SU-DHL-6 (cell line): ENCODE data around the gene P3H2.

Experiments
- H2AFZ ChIP-seq: fragments of 200-600 bp; sonication (generic); 2 replicates; pipeline ENCODE4 v1.6.1; 2014; ENCODE audit warnings: low read depth, mild to moderate bottlenecking, moderate library complexity, mixed read lengths, antibody characterized with exemption, low read length; ENCODE audit not compliant: severe bottlenecking
- H3F3A ChIP-seq: fragments of 200-600 bp; shearing (Covaris generic); 2 replicates; pipeline ENCODE4 v1.6.0; 2016; ENCODE audit warnings: antibody characterized with exemption, mild to moderate bottlenecking; ENCODE audit not compliant: insufficient read depth
- H3K27ac ChIP-seq: fragments of 200-600 bp; sonication (generic); 2 replicates; pipeline ENCODE4 v1.5.1; 2016; ENCODE audit warnings: low read depth, mild to moderate bottlenecking, low read length, moderate library complexity, mixed read lengths
- H3K27me3 ChIP-seq: fragments of 200-600 bp; sonication (generic), shearing (Covaris generic); 2 replicates; pipeline ENCODE4 v1.6.0; 2014; ENCODE audit warnings: mild to moderate bottlenecking, low read length
- H3K36me3 ChIP-seq: fragments of 200-600 bp; sonication (generic); 2 replicates; pipeline ENCODE4 v1.6.1; 2014; ENCODE audit warnings: mild to moderate bottlenecking, low read length, mixed read lengths
- H3K4me2 ChIP-seq: fragments of 300-600, 200-600 bp; shearing (Covaris generic), sonication (generic); 2 replicates; pipeline ENCODE4 v1.6.0; 2014; ENCODE audit warnings: low read length, low read depth, mild to moderate bottlenecking; ENCODE audit not compliant: poor library complexity, severe bottlenecking
- H3K4me3 ChIP-seq: fragments of 200-600 bp; sonication (generic); 2 replicates; pipeline ENCODE4 v1.5.1; 2014; ENCODE audit warnings: antibody characterized with exemption, low read length, mild to moderate bottlenecking, mixed read lengths; ENCODE audit not compliant: insufficient read depth, poor library complexity, severe bottlenecking
- H3K79me2 ChIP-seq: fragments of 200-600 bp; sonication (generic); 2 replicates; pipeline ENCODE4 v1.6.1; 2014; ENCODE audit warnings: mild to moderate bottlenecking, low read length, moderate library complexity; ENCODE audit not compliant: insufficient read depth
- H3K9ac ChIP-seq: fragments of 200-600 bp; sonication (generic); 2 replicates; pipeline ENCODE4 v1.7.0; 2014; ENCODE audit warnings: mild to moderate bottlenecking, low read length
- H3K9me2 ChIP-seq: fragments of 200-600 bp; sonication (generic); replicated peaks from 2 replicates; pipeline ENCODE4 v1.6.1; 2014; ENCODE audit warnings: low read length; ENCODE audit not compliant: insufficient read depth
- H3K9me3 ChIP-seq: fragments of 200-600 bp; sonication (generic); 2 replicates; pipeline ENCODE4 v1.6.1; 2014; ENCODE audit warnings: low read length, mixed read lengths; ENCODE audit not compliant: insufficient read depth
- H4K20me1 ChIP-seq: fragments of 200-600 bp; sonication (generic); 2 replicates; pipeline ENCODE4 v1.6.1; 2014; ENCODE audit warnings: low read depth, mild to moderate bottlenecking, antibody characterized with exemption, low read length, moderate library complexity, mixed read lengths
- EZH2phosphoT487 ChIP-seq: fragments of 200-600 bp; sonication (generic), shearing (Covaris generic); conservative IDR thresholded peaks from 2 replicates; pipeline ENCODE4 v1.6.1; 2018; ENCODE audit warnings: mild to moderate bottlenecking, antibody characterized with exemption, low read length, moderate library complexity, mixed read lengths
- TF ChIP-seq, protein P1 (sequence below): fragments of 200-600 bp; sonication (generic); IDR thresholded peaks from one replicate; pipeline ENCODE4 v1.5.1; 2017; ENCODE audit warnings: antibody characterized with exemption, mild to moderate bottlenecking, low read length, moderate library complexity; ENCODE audit not compliant: insufficient read depth, poor library complexity, severe bottlenecking

P3H2 gene

GRCh38 chr3:189983612-189984011 lies 137.1 kb downstream of the P3H2 start:
- no peak overlapping the region for H3K4me3 ChIP-seq
- no peaks in the 10 kb centered on the region for H4K20me1 ChIP-seq
- no peaks in the 10 kb centered on the region for H3K9me3 ChIP-seq
- no peaks in the 10 kb centered on the region for H3K27me3 ChIP-seq
- no peaks in the 10 kb centered on the region for H3K79me2 ChIP-seq
- no peak for TF ChIP-seq EZH2phosphoT487
- TF ChIP-seq, protein P1, sequence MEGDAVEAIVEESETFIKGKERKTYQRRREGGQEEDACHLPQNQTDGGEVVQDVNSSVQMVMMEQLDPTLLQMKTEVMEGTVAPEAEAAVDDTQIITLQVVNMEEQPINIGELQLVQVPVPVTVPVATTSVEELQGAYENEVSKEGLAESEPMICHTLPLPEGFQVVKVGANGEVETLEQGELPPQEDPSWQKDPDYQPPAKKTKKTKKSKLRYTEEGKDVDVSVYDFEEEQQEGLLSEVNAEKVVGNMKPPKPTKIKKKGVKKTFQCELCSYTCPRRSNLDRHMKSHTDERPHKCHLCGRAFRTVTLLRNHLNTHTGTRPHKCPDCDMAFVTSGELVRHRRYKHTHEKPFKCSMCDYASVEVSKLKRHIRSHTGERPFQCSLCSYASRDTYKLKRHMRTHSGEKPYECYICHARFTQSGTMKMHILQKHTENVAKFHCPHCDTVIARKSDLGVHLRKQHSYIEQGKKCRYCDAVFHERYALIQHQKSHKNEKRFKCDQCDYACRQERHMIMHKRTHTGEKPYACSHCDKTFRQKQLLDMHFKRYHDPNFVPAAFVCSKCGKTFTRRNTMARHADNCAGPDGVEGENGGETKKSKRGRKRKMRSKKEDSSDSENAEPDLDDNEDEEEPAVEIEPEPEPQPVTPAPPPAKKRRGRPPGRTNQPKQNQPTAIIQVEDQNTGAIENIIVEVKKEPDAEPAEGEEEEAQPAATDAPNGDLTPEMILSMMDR = no peak
- no peaks in the 10 kb centered on the region for H3F3A ChIP-seq
- no peak overlapping the region for H2AFZ ChIP-seq
- H3K36me3 ChIP-seq = no peaks in the 10 kb centered on the region
- H3K9ac ChIP-seq = no peak overlapping the region
- no peak overlapping the region for H3K27ac ChIP-seq
- no peaks in the 10 kb centered on the region for H3K9me2 ChIP-seq
- H3K4me2 ChIP-seq = no peak overlapping the region

- H3F3A ChIP-seq = no peaks in the 10 kb centered on the region
- H3K9me2 ChIP-seq = no peaks in the 10 kb centered on the region
- H3K4me2 ChIP-seq = no peak overlapping the region
- H2AFZ ChIP-seq = no peak overlapping the region
- H3K9me3 ChIP-seq = no peaks in the 10 kb centered on the region
- no peaks in the 10 kb centered on the region for H3K79me2 ChIP-seq
- H3K36me3 ChIP-seq = no peaks in the 10 kb centered on the region
- no peak overlapping the region for H3K9ac ChIP-seq
- H4K20me1 ChIP-seq = no peaks in the 10 kb centered on the region
- H3K27ac ChIP-seq = no peak overlapping the region
- no peak overlapping the region for H3K4me3 ChIP-seq
- TF ChIP-seq, protein P1 = no peak
- no peak for TF ChIP-seq EZH2phosphoT487
- no peaks in the 10 kb centered on the region for H3K27me3 ChIP-seq
These were observed 138.3 kb downstream of the P3H2 start for GRCh38 chr3:189982321-189982945.

DNA sequence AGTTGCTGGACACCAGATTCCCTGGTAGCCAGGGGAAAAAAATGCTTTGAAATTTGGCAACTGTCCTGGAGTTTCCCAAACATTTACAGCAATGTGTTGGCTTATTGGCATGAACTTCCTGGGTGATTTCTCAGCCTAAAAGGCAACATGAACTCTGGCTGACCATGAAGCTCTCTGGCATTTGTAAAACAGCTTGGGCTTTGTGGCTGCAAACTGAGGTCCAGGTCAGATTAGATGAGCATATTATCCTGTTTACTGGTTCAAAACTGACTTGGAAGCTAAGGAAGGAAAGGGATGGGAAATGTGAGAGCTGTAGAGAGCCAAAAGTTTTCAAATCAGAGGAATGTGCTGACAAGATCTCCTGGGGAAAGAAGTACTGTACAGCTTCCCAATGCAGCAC lies 139.0 kb downstream of the P3H2 start:
- no peaks in the 10 kb centered on the region for H4K20me1 ChIP-seq
- H3K4me2 ChIP-seq = no peak overlapping the region
- no peaks in the 10 kb centered on the region for H3K79me2 ChIP-seq
- no peaks in the 10 kb centered on the region for H3K9me2 ChIP-seq
- no peak overlapping the region for H3K9ac ChIP-seq
- no peaks in the 10 kb centered on the region for H3K9me3 ChIP-seq
- no peaks in the 10 kb centered on the region for H3F3A ChIP-seq
- H3K27ac ChIP-seq = no peak overlapping the region
- no peaks in the 10 kb centered on the region for H3K36me3 ChIP-seq
- H3K4me3 ChIP-seq = no peak overlapping the region
- H3K27me3 ChIP-seq = no peaks in the 10 kb centered on the region
- no peak for TF ChIP-seq EZH2phosphoT487
- TF ChIP-seq, protein P1 = no peak
- no peak overlapping the region for H2AFZ ChIP-seq
